DND-41 (cell line): ENCODE data around the gene SATB1.

Experiments used
- ATAC-seq: fragments of 200-7000 bp; cut with Tn5 transposase; 3 replicates; pipeline ENCODE4 v1.9.1; 2021; ENCODE audit warnings: low read depth; ENCODE audit not compliant: insufficient read depth
- DNase-seq: peaks from one replicate; pipeline ENCODE4 v3.0.0-alpha.2; 2020
- H2AFZ ChIP-seq: 2 replicates; pipeline ENCODE4 v1.6.0; 2012; ENCODE audit warnings: low read depth, low read length
- H3K27ac ChIP-seq: 2 replicates; pipeline ENCODE4 v1.5.1; 2012; ENCODE audit warnings: low read length, inconsistent platforms
- H3K27me3 ChIP-seq: fragments of 200-600 bp; sonication (generic); 2 replicates; pipeline ENCODE4 v1.6.0; 2012; ENCODE audit warnings: low read length, mild to moderate bottlenecking, inconsistent platforms; ENCODE audit not compliant: insufficient read depth, poor library complexity
- H3K36me3 ChIP-seq: 2 replicates; pipeline ENCODE4 v1.5.1; 2012; ENCODE audit warnings: low read length, inconsistent platforms; ENCODE audit not compliant: insufficient read depth
- H3K4me1 ChIP-seq: 2 replicates; pipeline ENCODE4 v1.5.1; 2012; ENCODE audit warnings: mild to moderate bottlenecking, low read length; ENCODE audit not compliant: insufficient read depth
- H3K4me2 ChIP-seq: 2 replicates; pipeline ENCODE4 v1.6.0; 2012; ENCODE audit warnings: mild to moderate bottlenecking, moderate library complexity, low read length, inconsistent platforms; ENCODE audit not compliant: insufficient read depth
- H3K4me3 ChIP-seq, 2 experiments: fragments of 200-600 bp in 1 of 2; shearing (Covaris generic) in 1 of 2; 2 replicates each; pipeline ENCODE4 v1.5.1; 2012 to 2016; ENCODE audit warnings: inconsistent platforms in 2 of 2, low read length in 2 of 2, mild to moderate bottlenecking in 2 of 2, low read depth in 1 of 2, moderate library complexity in 1 of 2
- H3K79me2 ChIP-seq: 2 replicates; pipeline ENCODE4 v1.6.0; 2012; ENCODE audit warnings: low read length, inconsistent platforms; ENCODE audit not compliant: insufficient read depth
- H3K9ac ChIP-seq: 2 replicates; pipeline ENCODE4 v1.6.0; 2012; ENCODE audit warnings: low read depth, mild to moderate bottlenecking, inconsistent platforms, low read length, moderate library complexity
- H3K9me3 ChIP-seq: 2 replicates; pipeline ENCODE4 v1.5.1; 2012; ENCODE audit warnings: low read length, moderate library complexity, mild to moderate bottlenecking, inconsistent platforms; ENCODE audit not compliant: insufficient read depth, severe bottlenecking
- H4K20me1 ChIP-seq: 2 replicates; pipeline ENCODE4 v1.6.0; 2012; ENCODE audit warnings: low read length; ENCODE audit not compliant: insufficient read depth
- CTCF ChIP-seq: IDR thresholded peaks from 2 replicates; pipeline ENCODE4 v1.5.1; 2012; ENCODE audit warnings: borderline replicate concordance, low read length, moderate library complexity, mild to moderate bottlenecking; ENCODE audit not compliant: poor library complexity, severe bottlenecking; ENCODE audit errors: extremely low read depth
- EZH2 ChIP-seq: IDR thresholded peaks from 3 replicates; pipeline ENCODE4 v1.6.1; 2012; ENCODE audit warnings: borderline replicate concordance, low read depth, mild to moderate bottlenecking, moderate library complexity, low read length, inconsistent platforms; ENCODE audit not compliant: severe bottlenecking

SATB1 gene

DNA sequence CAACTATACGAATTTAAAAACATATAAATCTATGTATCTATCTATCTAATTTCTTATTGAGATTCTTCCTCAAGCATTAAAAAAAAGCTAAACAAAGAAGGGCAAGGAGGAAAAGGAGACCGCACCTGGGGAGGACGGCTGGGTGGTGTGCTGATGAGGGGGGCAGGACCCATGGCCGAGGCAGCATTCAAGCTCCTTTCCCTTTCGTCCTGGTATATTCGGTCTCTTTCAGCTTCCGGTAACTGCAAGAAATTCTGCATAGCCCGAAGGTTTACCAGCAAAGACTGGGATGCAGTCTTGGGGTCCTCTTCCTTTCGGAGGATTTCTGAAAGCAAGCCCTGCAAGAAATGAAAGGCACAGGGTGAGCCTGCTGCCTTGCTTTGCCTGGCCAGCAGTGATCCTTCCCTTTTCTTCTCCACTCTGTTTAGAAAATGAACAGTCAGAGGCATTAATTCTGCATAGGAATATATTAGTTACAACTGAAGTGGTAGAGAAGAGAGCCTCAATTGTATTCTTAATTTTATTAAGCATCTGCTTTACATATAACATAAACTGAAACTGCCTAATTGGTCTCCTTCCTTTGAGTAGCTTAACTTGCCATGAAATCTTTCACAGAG, 38.8 kb downstream of the SATB1 start:
- ATAC-seq, result no peak
- no peaks in the 10 kb centered on the region for H4K20me1 ChIP-seq

GRCh38 chr3:18385706-18386105, 39.4 kb downstream of the SATB1 start:
- no peak for ATAC-seq
- Histone ChIP-seq H3K36me3 (peaks cover 70% of the 10 kb centered on the region), H3K79me2 (peaks cover 7% of the 10 kb centered on the region; the same call in 1 of the 2 replicates), H3K27ac (no peak overlapping the region), H4K20me1 (no peaks in the 10 kb centered on the region), H3K27me3 (no peaks in the 10 kb centered on the region), H3K4me3 (no peak overlapping the region), H2AFZ (no peak overlapping the region), H3K4me1 (peaks cover 33% of the 10 kb centered on the region), H3K4me2 (no peak overlapping the region), H3K9me3 (no peaks in the 10 kb centered on the region), H3K9ac (no peak overlapping the region)
- DNase-seq, result no peak
- TF ChIP-seq CTCF, result no peak
- TF ChIP-seq EZH2, result no peak

More for the DNA sequence above, 38.8 kb downstream of the SATB1 start:
- Histone ChIP-seq H3K79me2 (peaks cover 7% of the 10 kb centered on the region; the same call in 1 of the 2 replicates), H3K9me3 (no peaks in the 10 kb centered on the region), H2AFZ (no peak overlapping the region), H3K27me3 (no peaks in the 10 kb centered on the region), H3K27ac (peak overlapping the region; percentile 27; the same call in 1 of the 2 replicates), H3K4me2 (no peak overlapping the region), H3K36me3 (peaks cover 66% of the 10 kb centered on the region), H3K9ac (no peak overlapping the region), H3K4me3 (no peak overlapping the region), H3K4me1 (peaks cover 35% of the 10 kb centered on the region)
- TF ChIP-seq EZH2 (no peak), CTCF (no peak)
- no peak for DNase-seq

GRCh38 chr3:18382760-18383369, 42.3 kb downstream of the SATB1 start:
- Histone ChIP-seq H3K4me2 (no peak overlapping the region), H3K79me2 (peaks cover 3% of the 10 kb centered on the region; the same call in 1 of the 2 replicates), H3K4me3 (no peak overlapping the region), H3K9ac (no peak overlapping the region), H3K27ac (peak overlapping the region; percentile 28; the same call in 1 of the 2 replicates), H3K9me3 (no peaks in the 10 kb centered on the region), H3K27me3 (no peaks in the 10 kb centered on the region), H3K4me1 (peaks cover 5% of the 10 kb centered on the region), H4K20me1 (no peaks in the 10 kb centered on the region), H2AFZ (no peak overlapping the region), H3K36me3 (peaks cover 69% of the 10 kb centered on the region)
- DNase-seq (no peak), ATAC-seq (peak; percentile 39; the same call in 1 of the 3 replicates)
- TF ChIP-seq EZH2, result no peak
- TF ChIP-seq CTCF, result no peak
